Measurements from ENCODE around the gene MGAT1. TPM values are rescaled to one million over a fixed set of nuclear protein-coding genes. Genes with fewer than 3 reads are reported as not detected.

The MGAT1 gene
- total RNA-seq, 1 donor from 2014 or later = 137 TPM

- H3K27me3 Mint-ChIP-seq (ENCODE audit: unreplicated experiment) = no peaks in the 10 kb centered on the region
- no peaks in the 10 kb centered on the region for H3K9me3 Mint-ChIP-seq (ENCODE audit: unreplicated experiment)
- H3K4me3 Mint-ChIP-seq (ENCODE audit: unreplicated experiment) = no peak overlapping the region
- peaks cover 69% of the 10 kb centered on the region for H3K4me1 Mint-ChIP-seq (ENCODE audit: unreplicated experiment)
- DNase-seq (ENCODE audit: extremely low spot score, unreplicated experiment) = no peak
- peak overlapping the region; percentile 40 for H3K27ac Mint-ChIP-seq (ENCODE audit: unreplicated experiment)
- no peak for TF ChIP-seq CTCF (IDR thresholded peaks at IDR 0.05)
- peaks cover 10% of the 10 kb centered on the region for H3K36me3 Mint-ChIP-seq (ENCODE audit: unreplicated experiment)
Observed at GRCh38 chr5:180798193-180798592, 4.4 kb downstream of the MGAT1 start.

- no peak for TF ChIP-seq CTCF (IDR thresholded peaks at IDR 0.05)
- peaks cover 12% of the 10 kb centered on the region for H3K36me3 Mint-ChIP-seq (ENCODE audit: unreplicated experiment)
- H3K4me3 Mint-ChIP-seq (ENCODE audit: unreplicated experiment) = no peak overlapping the region
- DNase-seq (ENCODE audit: extremely low spot score, unreplicated experiment) = no peak
- peaks cover 70% of the 10 kb centered on the region for H3K4me1 Mint-ChIP-seq (ENCODE audit: unreplicated experiment)
- H3K27ac Mint-ChIP-seq (ENCODE audit: unreplicated experiment) = peak overlapping the region; percentile 50
- H3K9me3 Mint-ChIP-seq (ENCODE audit: unreplicated experiment) = no peaks in the 10 kb centered on the region
- no peaks in the 10 kb centered on the region for H3K27me3 Mint-ChIP-seq (ENCODE audit: unreplicated experiment)
Observed at GRCh38 chr5:180797256-180798192, 5.1 kb downstream of the MGAT1 start.

- no peaks in the 10 kb centered on the region for H3K9me3 Mint-ChIP-seq (ENCODE audit: unreplicated experiment)
- H3K4me3 Mint-ChIP-seq (ENCODE audit: unreplicated experiment) = no peak overlapping the region
- peaks cover 59% of the 10 kb centered on the region for H3K4me1 Mint-ChIP-seq (ENCODE audit: unreplicated experiment)
- DNase-seq (ENCODE audit: extremely low spot score, unreplicated experiment) = no peak
- peak overlapping the region; percentile 34 for H3K27ac Mint-ChIP-seq (ENCODE audit: unreplicated experiment)
- H3K27me3 Mint-ChIP-seq (ENCODE audit: unreplicated experiment) = no peaks in the 10 kb centered on the region
- no peak for TF ChIP-seq CTCF (IDR thresholded peaks at IDR 0.05)
- H3K36me3 Mint-ChIP-seq (ENCODE audit: unreplicated experiment) = peaks cover 19% of the 10 kb centered on the region
Observed at GRCh38 chr5:180795771-180796313, 6.8 kb downstream of the MGAT1 start.

- Mint-ChIP-seq H3K27me3 (ENCODE audit: unreplicated experiment) (no peaks in the 10 kb centered on the region), H3K9me3 (ENCODE audit: unreplicated experiment) (no peaks in the 10 kb centered on the region), H3K36me3 (ENCODE audit: unreplicated experiment) (peaks cover 19% of the 10 kb centered on the region), H3K27ac (ENCODE audit: unreplicated experiment) (no peak overlapping the region), H3K4me3 (ENCODE audit: unreplicated experiment) (no peak overlapping the region), H3K4me1 (ENCODE audit: unreplicated experiment) (peaks cover 46% of the 10 kb centered on the region)
- TF ChIP-seq CTCF (IDR thresholded peaks at IDR 0.05) = no peak
- DNase-seq (ENCODE audit: extremely low spot score, unreplicated experiment) = peak; percentile 80
Observed at GRCh38 chr5:180792965-180793287, 9.7 kb downstream of the MGAT1 start.

GRCh38 chr5:180792287-180792964 lies 10.2 kb downstream of the MGAT1 start:
- peak; percentile 80 for DNase-seq (ENCODE audit: extremely low spot score, unreplicated experiment)
- peaks cover 46% of the 10 kb centered on the region for H3K4me1 Mint-ChIP-seq (ENCODE audit: unreplicated experiment)
- no peaks in the 10 kb centered on the region for H3K9me3 Mint-ChIP-seq (ENCODE audit: unreplicated experiment)
- H3K27ac Mint-ChIP-seq (ENCODE audit: unreplicated experiment) = no peak overlapping the region
- no peak for TF ChIP-seq CTCF (IDR thresholded peaks at IDR 0.05)
- H3K4me3 Mint-ChIP-seq (ENCODE audit: unreplicated experiment) = no peak overlapping the region
- no peaks in the 10 kb centered on the region for H3K27me3 Mint-ChIP-seq (ENCODE audit: unreplicated experiment)
- H3K36me3 Mint-ChIP-seq (ENCODE audit: unreplicated experiment) = peaks cover 19% of the 10 kb centered on the region

All from osteocyte (in vitro differentiated cells).